ENCODE measurements around the gene MPRIP. TPM values are rescaled to one million over a fixed set of nuclear protein-coding genes. Genes with fewer than 3 reads are reported as not detected.

The MPRIP gene
- total RNA-seq, 2 donors from 2014 or later = 84.3 to 258 TPM

- no peak overlapping the region for H3K4me3 ChIP-seq
- no peaks in the 10 kb centered on the region for H3K4me1 ChIP-seq (replicated peaks)
- intact Hi-C loops (cut with DNase I) = loop anchor here (5.0 kb wide), 1 partner anchor 57 kb away; the partner anchor contains the start of gene PLD6
- DNase-seq (ENCODE audit: low spot score) = no peak
- no peak for TF ChIP-seq CTCF (IDR thresholded peaks at IDR 0.05)
- no peak for TF ChIP-seq POLR2A (IDR thresholded peaks at IDR 0.05)
- no peak for TF ChIP-seq POLR2AphosphoS5 (IDR thresholded peaks at IDR 0.05)
- no peak overlapping the region for H3K27ac ChIP-seq
- WGBS = 90% methylated on average over 1 of the region's 1 CpG
- no peaks in the 10 kb centered on the region for H3K9me3 ChIP-seq
- H3K36me3 ChIP-seq = peaks cover 0 to 10% of the 10 kb centered on the region in 2 donors
- no peaks in the 10 kb centered on the region for H3K27me3 ChIP-seq (replicated peaks; ENCODE audit: insufficient read depth)
These were observed 108.2 kb downstream of the MPRIP start for GRCh38 chr17:17150448-17150800.

- TF ChIP-seq CTCF (IDR thresholded peaks at IDR 0.05) (no peak), POLR2AphosphoS5 (IDR thresholded peaks at IDR 0.05) (no peak), POLR2A (IDR thresholded peaks at IDR 0.05) (no peak)
- DNase-seq (ENCODE audit: low spot score) = no peak
- Histone ChIP-seq H3K27ac (no peak overlapping the region), H3K27me3 (replicated peaks; ENCODE audit: insufficient read depth) (no peaks in the 10 kb centered on the region), H3K4me3 (no peak overlapping the region), H3K9me3 (no peaks in the 10 kb centered on the region), H3K36me3 (peaks cover 0 to 17% of the 10 kb centered on the region in 2 donors), H3K4me1 (replicated peaks) (no peaks in the 10 kb centered on the region)
- intact Hi-C loops (cut with DNase I) = loop anchor here (5.0 kb wide), 1 partner anchor 56 kb away; the partner anchor contains the start of gene PLD6
- 88% methylated on average over 5 of the region's 5 CpGs for WGBS
These were observed 108.8 kb downstream of the MPRIP start for GRCh38 chr17:17151055-17151454.

DNA sequence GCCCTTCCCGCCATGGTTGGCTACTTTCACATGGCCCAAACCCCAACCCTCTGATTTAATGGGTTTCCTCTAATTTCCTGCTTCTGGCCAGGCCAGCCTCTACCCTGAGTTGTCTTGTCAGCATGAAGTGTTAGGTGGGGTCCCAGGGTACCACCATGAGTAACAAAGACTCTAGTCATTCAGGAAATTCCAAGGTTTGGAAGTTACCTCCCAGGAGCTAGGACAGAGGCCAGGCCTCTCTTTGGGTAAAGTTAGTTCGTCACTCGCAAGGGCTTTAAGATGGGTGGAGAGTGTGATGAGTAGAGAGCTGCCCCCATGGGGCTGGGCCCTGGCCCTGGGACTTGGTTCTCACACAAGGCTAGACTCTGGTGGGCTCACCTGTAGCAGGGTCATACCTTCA is 109.3 kb downstream of the MPRIP start:
- intact Hi-C loops (cut with DNase I) = loop anchor here (5.0 kb wide), 1 partner anchor 56 kb away; the partner anchor contains the start of gene PLD6
- Histone ChIP-seq H3K4me3 (no peak overlapping the region), H3K36me3 (peaks cover 0 to 21% of the 10 kb centered on the region in 2 donors), H3K27me3 (replicated peaks; ENCODE audit: insufficient read depth) (no peaks in the 10 kb centered on the region), H3K9me3 (no peaks in the 10 kb centered on the region), H3K27ac (peak overlapping the region; percentile 18 to 38), H3K4me1 (replicated peaks) (no peaks in the 10 kb centered on the region)
- TF ChIP-seq POLR2A (IDR thresholded peaks at IDR 0.05) (no peak), CTCF (IDR thresholded peaks at IDR 0.05) (no peak), POLR2AphosphoS5 (IDR thresholded peaks at IDR 0.05) (no peak)
- no peak for DNase-seq (ENCODE audit: low spot score)
- WGBS = 86% methylated on average over 3 of the region's 3 CpGs

- peak; percentile 71 for DNase-seq (ENCODE audit: low spot score)
- Histone ChIP-seq H3K27me3 (replicated peaks; ENCODE audit: insufficient read depth) (no peaks in the 10 kb centered on the region), H3K4me1 (replicated peaks) (no peaks in the 10 kb centered on the region), H3K27ac (peak overlapping the region; percentile 18 to 38), H3K4me3 (no peak overlapping the region), H3K36me3 (peaks cover 0 to 26% of the 10 kb centered on the region in 2 donors), H3K9me3 (no peaks in the 10 kb centered on the region)
- WGBS = 44% methylated on average over 8 of the region's 8 CpGs
- TF ChIP-seq POLR2A (IDR thresholded peaks at IDR 0.05) = no peak
- TF ChIP-seq POLR2AphosphoS5 (IDR thresholded peaks at IDR 0.05) = peak; percentile 55
- TF ChIP-seq CTCF (IDR thresholded peaks at IDR 0.05) = no peak
- intact Hi-C loops (cut with DNase I) = loop anchor here (5.0 kb wide), 1 partner anchor 55 kb away; the partner anchor contains the start of gene PLD6
These were observed 109.7 kb downstream of the MPRIP start for GRCh38 chr17:17151962-17152361.

GRCh38 chr17:17152385-17152784 is 110.1 kb downstream of the MPRIP start:
- no peaks in the 10 kb centered on the region for H3K9me3 ChIP-seq
- no peak for DNase-seq (ENCODE audit: low spot score)
- WGBS = 80% methylated on average over 4 of the region's 4 CpGs
- peak overlapping the region; percentile 18 to 30 for H3K27ac ChIP-seq
- intact Hi-C loops (cut with DNase I) = loop anchor here (5.0 kb wide), 1 partner anchor 55 kb away; the partner anchor contains the start of gene PLD6
- H3K4me3 ChIP-seq = no peak overlapping the region
- H3K36me3 ChIP-seq = peaks cover 0 to 26% of the 10 kb centered on the region in 2 donors
- TF ChIP-seq POLR2AphosphoS5 (IDR thresholded peaks at IDR 0.05) = no peak
- no peak for TF ChIP-seq CTCF (IDR thresholded peaks at IDR 0.05)
- TF ChIP-seq POLR2A (IDR thresholded peaks at IDR 0.05) = no peak
- H3K4me1 ChIP-seq (replicated peaks) = no peaks in the 10 kb centered on the region
- H3K27me3 ChIP-seq (replicated peaks; ENCODE audit: insufficient read depth) = no peaks in the 10 kb centered on the region
